GM10248 (cell line): ENCODE measurements around the gene NTM.

Experiments
- CTCF ChIA-PET: fragments of 300-600 bp; sonication (Branson Sonifier 250); formaldehyde crosslinking; extraction: SDS; loops from one replicate; lab custom pipeline; 2021; ENCODE audit warnings: antibody characterized with exemption; lab: Yijun Ruan, JAX
- POLR2A ChIA-PET: fragments of 350-650 bp; sonication (Branson Sonifier 250); formaldehyde crosslinking; extraction: SDS; loops from one replicate; lab custom pipeline; 2020; ENCODE audit warnings: antibody characterized with exemption; lab: Yijun Ruan, JAX
- DNase-seq: peaks from one replicate; pipeline ENCODE4 v3.0.0; 2012; ENCODE audit errors: extremely low spot score
- TF ChIP-seq, protein P1 (sequence below): IDR thresholded peaks from 2 replicates; pipeline ENCODE4 v1.5.1; 2012; ENCODE audit warnings: mild to moderate bottlenecking, low read depth; ENCODE audit errors: extremely low read depth, missing control alignments, control extremely low read depth

The NTM gene

DNA sequence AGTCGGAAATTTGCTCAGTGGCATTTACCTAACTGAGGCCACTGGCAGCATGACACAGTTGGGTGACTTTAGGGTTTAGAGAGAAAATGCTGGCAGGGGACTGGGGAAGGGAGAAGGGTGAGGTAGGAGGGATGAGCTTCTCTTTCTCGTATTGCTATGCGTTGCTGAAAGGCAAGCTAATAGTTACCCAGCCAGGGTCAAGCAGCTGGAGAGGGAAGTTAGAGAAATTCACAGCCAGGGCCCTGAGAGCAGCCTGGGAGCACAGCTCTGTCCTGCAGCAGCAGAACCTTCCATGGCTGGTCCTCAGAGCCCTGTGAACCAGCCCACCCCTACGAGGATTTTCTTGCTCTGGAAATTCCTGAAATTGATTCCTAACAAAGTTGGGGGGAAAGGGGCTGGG lies 679.6 kb downstream of the NTM start:
- ChIA-PET POLR2A (no interaction called here), CTCF (no interaction called here)
- no peak for DNase-seq
- TF ChIP-seq, protein P1, sequence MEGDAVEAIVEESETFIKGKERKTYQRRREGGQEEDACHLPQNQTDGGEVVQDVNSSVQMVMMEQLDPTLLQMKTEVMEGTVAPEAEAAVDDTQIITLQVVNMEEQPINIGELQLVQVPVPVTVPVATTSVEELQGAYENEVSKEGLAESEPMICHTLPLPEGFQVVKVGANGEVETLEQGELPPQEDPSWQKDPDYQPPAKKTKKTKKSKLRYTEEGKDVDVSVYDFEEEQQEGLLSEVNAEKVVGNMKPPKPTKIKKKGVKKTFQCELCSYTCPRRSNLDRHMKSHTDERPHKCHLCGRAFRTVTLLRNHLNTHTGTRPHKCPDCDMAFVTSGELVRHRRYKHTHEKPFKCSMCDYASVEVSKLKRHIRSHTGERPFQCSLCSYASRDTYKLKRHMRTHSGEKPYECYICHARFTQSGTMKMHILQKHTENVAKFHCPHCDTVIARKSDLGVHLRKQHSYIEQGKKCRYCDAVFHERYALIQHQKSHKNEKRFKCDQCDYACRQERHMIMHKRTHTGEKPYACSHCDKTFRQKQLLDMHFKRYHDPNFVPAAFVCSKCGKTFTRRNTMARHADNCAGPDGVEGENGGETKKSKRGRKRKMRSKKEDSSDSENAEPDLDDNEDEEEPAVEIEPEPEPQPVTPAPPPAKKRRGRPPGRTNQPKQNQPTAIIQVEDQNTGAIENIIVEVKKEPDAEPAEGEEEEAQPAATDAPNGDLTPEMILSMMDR: no peak

DNA sequence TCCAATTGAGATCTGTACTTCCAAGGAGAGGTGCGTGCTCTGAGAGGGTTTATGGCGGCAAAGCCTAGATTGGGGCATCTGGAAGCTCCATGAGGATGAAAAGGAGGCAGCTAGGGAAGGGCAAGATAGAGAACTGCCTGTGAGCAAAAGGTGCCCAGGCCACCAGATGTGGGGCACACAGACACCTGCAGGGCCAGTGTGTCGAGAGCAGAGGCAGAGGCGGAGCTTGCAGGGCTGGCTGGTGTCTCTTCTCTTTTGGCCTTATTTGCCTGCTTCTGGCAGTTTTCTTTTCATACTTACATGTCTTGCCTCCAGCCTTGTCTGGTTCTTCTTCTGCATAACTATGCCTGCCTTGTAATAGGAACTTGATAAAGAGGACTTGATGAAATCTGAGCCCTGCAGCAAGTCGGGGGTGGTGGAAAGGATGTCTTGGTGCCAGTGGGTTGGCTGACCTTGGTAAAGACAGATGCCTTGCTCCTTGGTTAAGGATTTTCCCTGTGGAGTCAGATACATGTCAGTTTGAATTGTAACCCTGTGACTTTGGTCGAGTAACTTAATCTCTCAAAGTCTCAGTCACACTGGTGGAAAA lies 680.3 kb downstream of the NTM start:
- TF ChIP-seq, protein P1: no peak
- no peak for DNase-seq
- CTCF ChIA-PET: interaction anchor here (2.1 kb wide), 1 partner anchor 8 kb away, joined by 7 read pairs; no protein-coding TSS in a partner anchor
- POLR2A ChIA-PET: no interaction called here

DNA sequence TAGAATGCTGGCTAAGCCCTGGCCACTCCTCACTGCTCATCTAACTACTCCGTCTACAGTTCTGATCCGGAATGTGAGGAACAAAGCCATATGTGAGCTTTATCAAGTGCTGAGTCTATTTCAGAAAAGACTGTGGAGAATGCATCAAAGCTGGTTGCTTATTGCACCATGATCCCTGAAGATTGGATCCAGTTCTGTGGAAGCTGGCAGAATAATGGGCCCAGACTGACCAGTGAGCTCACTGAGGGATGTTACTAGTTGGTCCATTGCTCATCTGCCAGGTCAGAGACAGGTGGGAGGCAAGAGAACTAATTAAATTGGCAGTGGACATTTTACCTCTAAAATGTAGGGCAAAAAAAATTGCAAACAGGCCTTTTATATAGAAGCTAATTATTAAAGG lies 681.3 kb downstream of the NTM start:
- ChIA-PET POLR2A (no interaction called here), CTCF (interaction anchor here (1.1 to 2.1 kb wide), 2 partner anchors 9 to 11 kb away, joined by 3 to 7 read pairs; no protein-coding TSS in a partner anchor)
- no peak for DNase-seq
- TF ChIP-seq, protein P1: no peak

DNA sequence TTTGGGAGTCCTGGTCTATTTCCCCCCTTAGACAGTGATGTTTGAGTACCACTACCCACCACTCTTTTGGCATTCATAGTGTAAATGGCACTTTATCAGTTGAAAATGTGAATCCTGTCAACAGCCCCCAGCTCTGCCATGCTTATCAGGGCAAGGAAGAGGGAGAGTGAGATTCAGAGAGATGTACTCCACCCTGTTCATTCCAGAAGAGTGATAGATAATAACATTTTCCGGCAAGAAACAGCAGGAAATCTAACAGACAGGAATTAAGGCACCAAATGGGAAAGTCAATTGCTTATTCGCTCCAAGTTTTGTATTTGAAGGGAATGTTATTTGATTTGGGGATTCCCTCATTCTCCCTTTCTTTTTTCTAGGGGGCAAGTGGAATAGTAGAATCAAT lies 681.9 kb downstream of the NTM start:
- ChIA-PET CTCF (interaction anchor here (1.1 to 2.1 kb wide), 2 partner anchors 10 to 11 kb away, joined by 3 to 7 read pairs; no protein-coding TSS in a partner anchor), POLR2A (no interaction called here)
- DNase-seq: no peak
- TF ChIP-seq, protein P1: no peak

DNA sequence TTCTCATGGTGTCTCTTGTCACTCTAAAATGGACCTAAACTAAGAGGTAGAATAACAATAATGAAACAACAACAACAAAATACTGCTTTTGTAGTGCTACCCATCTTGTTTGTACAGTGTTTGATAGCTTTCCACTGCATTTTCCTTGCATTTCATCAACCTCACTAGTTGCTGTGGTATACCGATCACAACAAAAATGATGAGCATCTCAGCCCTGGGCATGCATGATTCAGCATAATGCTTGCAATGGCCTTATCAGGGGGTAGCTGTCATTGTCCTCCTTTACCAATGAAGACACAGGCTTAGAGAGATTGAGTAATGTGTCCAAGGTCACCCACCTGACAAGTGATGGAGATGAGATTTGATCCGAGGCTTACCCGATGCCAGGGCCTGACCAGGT lies 682.5 kb downstream of the NTM start:
- ChIA-PET CTCF (no interaction called here), POLR2A (no interaction called here)
- TF ChIP-seq, protein P1: no peak
- DNase-seq: no peak

DNA sequence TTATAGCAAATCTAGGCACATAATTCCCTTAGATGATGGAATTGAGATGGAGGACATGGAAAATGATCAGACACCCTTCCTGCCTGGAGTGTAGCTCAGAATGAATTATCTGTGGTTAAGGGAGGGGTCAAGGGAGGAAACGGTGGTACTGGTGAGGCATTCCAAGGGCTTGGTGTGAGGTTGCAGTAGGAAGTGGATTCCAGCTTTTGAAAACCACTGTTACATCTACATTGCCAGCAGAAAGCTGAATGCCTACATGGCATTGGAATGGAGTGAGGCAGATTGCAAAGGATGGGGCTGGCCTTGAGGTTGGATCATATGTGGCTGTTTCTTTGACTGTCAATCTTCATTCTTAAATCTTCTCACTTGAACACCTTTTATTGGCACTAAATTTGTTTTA lies 684.4 kb downstream of the NTM start:
- CTCF ChIA-PET: interaction anchor here (1.1 to 1.2 kb wide), 2 partner anchors 12 to 39 kb away, joined by 3 read pairs; no protein-coding TSS in a partner anchor
- POLR2A ChIA-PET: no interaction called here
- TF ChIP-seq, protein P1: no peak
- no peak for DNase-seq
